Astrocyte (in vitro differentiated cells and primary cell): Measurements from ENCODE around the gene DOCK1. TPM values are rescaled to one million over a fixed set of nuclear protein-coding genes. Genes with fewer than 3 reads are reported as not detected.
A peak's percentile ranks its signal among the peaks of the same experiment; 100 is the strongest.

Experiments used
- DNase-seq: peaks from one replicate; pipeline ENCODE4 v3.0.0-alpha.2; 2010; ENCODE audit warnings: low read depth
- FAIRE-seq: peaks from 2 replicates; lab custom pipeline; 2011; peaks lifted over from hg19 to GRCh38; lab: Jason Lieb, UNC
- H2AFZ ChIP-seq: 2 replicates; pipeline ENCODE4 v1.6.0; 2012; ENCODE audit warnings: low read depth, low read length, inconsistent platforms
- H3K27ac ChIP-seq: 2 replicates; pipeline ENCODE4 v1.5.1; 2011; ENCODE audit warnings: low read depth, low read length, inconsistent platforms
- H3K27me3 ChIP-seq: 2 replicates; pipeline ENCODE4 v1.6.0; 2011; ENCODE audit warnings: low read length, inconsistent platforms; ENCODE audit not compliant: insufficient read depth
- H3K36me3 ChIP-seq: 2 replicates; pipeline ENCODE4 v1.5.1; 2011; ENCODE audit warnings: low read length, inconsistent platforms; ENCODE audit not compliant: insufficient read depth
- H3K4me1 ChIP-seq: 2 replicates; pipeline ENCODE4 v1.5.1; 2011; ENCODE audit warnings: low read length, inconsistent platforms; ENCODE audit not compliant: insufficient read depth
- H3K4me2 ChIP-seq: 2 replicates; pipeline ENCODE4 v1.6.0; 2012; ENCODE audit warnings: low read length, inconsistent platforms
- H3K4me3 ChIP-seq: 2 replicates; pipeline ENCODE4 v1.5.1; 2011; ENCODE audit warnings: low read depth, mild to moderate bottlenecking, low read length, inconsistent platforms; ENCODE audit not compliant: insufficient read depth
- H3K79me2 ChIP-seq: 2 replicates; pipeline ENCODE4 v1.6.0; 2012; ENCODE audit warnings: mild to moderate bottlenecking, low read length, inconsistent platforms; ENCODE audit not compliant: insufficient read depth
- H3K9ac ChIP-seq: 2 replicates; pipeline ENCODE4 v1.6.0; 2012; ENCODE audit warnings: mild to moderate bottlenecking, low read length, inconsistent platforms
- H3K9me3 ChIP-seq: 2 replicates; pipeline ENCODE4 v1.5.1; 2012; ENCODE audit warnings: low read depth, mild to moderate bottlenecking, low read length, inconsistent platforms; ENCODE audit not compliant: insufficient read depth
- H4K20me1 ChIP-seq: 2 replicates; pipeline ENCODE4 v1.6.0; 2012; ENCODE audit warnings: low read length, inconsistent platforms; ENCODE audit not compliant: insufficient read depth
- H3K27ac Mint-ChIP-seq: one replicate; pipeline ENCODE4 v1.8.0; 2021; ENCODE audit warnings: mild to moderate bottlenecking, mixed read lengths; ENCODE audit not compliant: unreplicated experiment
- H3K27me3 Mint-ChIP-seq: one replicate; pipeline ENCODE4 v1.8.0; 2021; ENCODE audit warnings: low read depth, mixed read lengths; ENCODE audit not compliant: unreplicated experiment
- H3K36me3 Mint-ChIP-seq: one replicate; pipeline ENCODE4 v1.8.0; 2021; ENCODE audit warnings: low read depth, mixed read lengths; ENCODE audit not compliant: unreplicated experiment
- H3K4me1 Mint-ChIP-seq: one replicate; pipeline ENCODE4 v1.8.0; 2021; ENCODE audit warnings: low read depth, mixed read lengths; ENCODE audit not compliant: unreplicated experiment
- H3K4me3 Mint-ChIP-seq: one replicate; pipeline ENCODE4 v1.8.0; 2021; ENCODE audit warnings: mild to moderate bottlenecking, moderate library complexity, mixed read lengths; ENCODE audit not compliant: unreplicated experiment
- H3K9me3 Mint-ChIP-seq: one replicate; pipeline ENCODE4 v1.8.0; 2021; ENCODE audit warnings: mild to moderate bottlenecking, mixed read lengths; ENCODE audit not compliant: unreplicated experiment
- CTCF ChIP-seq: IDR thresholded peaks from 2 replicates; pipeline ENCODE4 v1.5.1; 2011; ENCODE audit warnings: low read depth, mild to moderate bottlenecking, inconsistent platforms, low read length, moderate library complexity; ENCODE audit not compliant: insufficient read depth
- EZH2 ChIP-seq: IDR thresholded peaks from 2 replicates; pipeline ENCODE4 v1.6.1; 2012; ENCODE audit warnings: mild to moderate bottlenecking, low read length, inconsistent platforms; ENCODE audit not compliant: insufficient read depth
- total RNA-seq: library from RNA; stranded (reverse); gene quantifications from 2 replicates; pipeline ENCODE4 v1.2.1, GENCODE V29; 2021

Gene DOCK1
- total RNA-seq, 1 donor from 2014 or later: 42.5 TPM

GRCh38 chr10:127392351-127393235 is 487.4 kb downstream of the DOCK1 start:
- DNase-seq (no peak), FAIRE-seq (no peak)
- Histone ChIP-seq H3K4me1 (no peaks in the 10 kb centered on the region), H3K9ac (no peak overlapping the region), H3K9me3 (no peaks in the 10 kb centered on the region), H3K27ac (no peak overlapping the region), H3K36me3 (no peaks in the 10 kb centered on the region), H3K79me2 (no peaks in the 10 kb centered on the region), H4K20me1 (no peaks in the 10 kb centered on the region), H3K4me3 (no peak overlapping the region), H3K4me2 (no peak overlapping the region), H3K27me3 (no peaks in the 10 kb centered on the region), H2AFZ (no peak overlapping the region)
- peaks cover 2% of the 10 kb centered on the region for H3K9me3 Mint-ChIP-seq
- no peaks in the 10 kb centered on the region for H3K27me3 Mint-ChIP-seq
- no peaks in the 10 kb centered on the region for H3K4me1 Mint-ChIP-seq
- TF ChIP-seq CTCF: no peak
- H3K36me3 Mint-ChIP-seq: peaks cover 21% of the 10 kb centered on the region
- no peak overlapping the region for H3K27ac Mint-ChIP-seq
- no peak overlapping the region for H3K4me3 Mint-ChIP-seq

DNA sequence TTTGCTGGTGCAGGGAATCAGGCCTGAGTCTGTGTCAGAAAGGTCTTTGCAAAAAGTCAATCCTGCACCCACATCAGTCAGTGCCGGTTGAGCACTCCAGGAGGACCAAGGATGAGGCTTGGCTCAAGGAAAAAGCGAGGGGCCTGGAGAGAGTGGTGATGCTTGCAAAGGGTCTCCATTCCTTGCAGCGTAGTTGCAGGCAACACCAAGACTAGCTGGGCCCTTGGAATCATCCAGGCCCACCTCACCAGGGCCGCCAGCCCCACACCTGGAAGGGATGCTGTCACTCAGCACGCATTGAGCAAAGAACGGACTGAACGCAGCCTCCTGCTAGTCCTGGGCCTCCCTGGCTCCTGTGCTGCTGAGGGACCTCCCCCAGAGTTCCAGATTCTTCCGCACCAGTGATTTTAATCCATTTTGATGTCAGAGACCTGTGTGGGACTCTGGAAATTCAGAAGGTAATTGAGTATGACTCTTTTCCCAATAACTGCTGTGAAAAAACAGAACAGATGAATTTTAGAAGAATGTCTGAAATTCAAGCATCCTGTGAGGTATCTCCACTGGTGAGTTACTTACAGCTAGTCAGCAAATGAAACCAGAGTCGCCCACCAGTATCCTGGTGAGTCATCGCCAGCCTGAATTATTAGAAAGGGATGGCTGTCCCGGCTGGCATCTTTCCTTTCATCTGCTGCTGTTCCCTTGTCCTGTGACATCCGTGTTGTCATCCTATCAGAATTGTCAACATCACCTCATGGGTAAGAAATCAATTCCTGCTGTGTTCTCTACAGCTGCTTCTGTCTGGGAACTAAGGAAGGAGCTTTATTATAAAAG is 493.1 kb downstream of the DOCK1 start:
- Histone ChIP-seq H3K27ac (no peak overlapping the region), H3K27me3 (no peaks in the 10 kb centered on the region), H3K4me1 (peaks cover 11% of the 10 kb centered on the region), H3K9ac (no peak overlapping the region), H3K4me3 (no peak overlapping the region), H3K36me3 (no peaks in the 10 kb centered on the region), H3K79me2 (no peaks in the 10 kb centered on the region), H4K20me1 (no peaks in the 10 kb centered on the region), H3K4me2 (peak overlapping the region; percentile 40), H2AFZ (no peak overlapping the region), H3K9me3 (no peaks in the 10 kb centered on the region)
- DNase-seq (peak; percentile 63), FAIRE-seq (peak; percentile 49)
- Mint-ChIP-seq H3K27ac (no peak overlapping the region), H3K27me3 (no peaks in the 10 kb centered on the region), H3K4me3 (no peak overlapping the region), H3K4me1 (peaks cover 16% of the 10 kb centered on the region), H3K36me3 (peaks cover 2% of the 10 kb centered on the region), H3K9me3 (no peaks in the 10 kb centered on the region)
- TF ChIP-seq EZH2 (no peak), CTCF (no peak)
